Endothelial cell of umbilical vein (primary cell): Measurements from ENCODE around the gene SDR39U1. TPM values are rescaled to one million over a fixed set of nuclear protein-coding genes. Genes with fewer than 3 reads are reported as not detected.

ENCODE experiments used
- BruUV-seq: library from RNA; stranded (reverse); fragments of 400-500 nt; replicated peaks from 2 replicates; lab custom pipeline; 2021; lab: Mats Ljungman, UMichigan
- CTCF ChIA-PET: fragments of 300-600, 350-600 bp; sonication (Branson Sonifier 250); formaldehyde crosslinking; loops from one replicate; lab custom pipeline; 2021; ENCODE audit warnings: antibody characterized with exemption, inconsistent platforms; lab: Charles Lee
- POLR2A ChIA-PET: fragments of 300-600, 350-600 bp; sonication (Branson Sonifier 250); formaldehyde crosslinking; loops from one replicate; lab custom pipeline; 2021; ENCODE audit warnings: antibody characterized with exemption, inconsistent platforms; lab: Charles Lee
- DNase-seq: peaks from one replicate; pipeline ENCODE4 v3.0.0-alpha.2; 2011; ENCODE audit warnings: low read depth, low spot score
- FAIRE-seq: peaks from 2 replicates; lab custom pipeline; 2011; peaks lifted over from hg19 to GRCh38; lab: Jason Lieb, UNC
- H2AFZ ChIP-seq: 2 replicates; pipeline ENCODE4 v1.6.0; 2012; ENCODE audit warnings: low read depth, low read length, control low read depth, inconsistent platforms
- H3K27ac ChIP-seq: 2 replicates; pipeline ENCODE4 v1.5.1; 2011; ENCODE audit warnings: low read depth, mild to moderate bottlenecking, control low read depth, low read length, moderate library complexity; ENCODE audit not compliant: insufficient read depth
- H3K27me3 ChIP-seq, 2 experiments: 2 replicates each; pipeline versions ENCODE4 v1.6.0 to v1.6.1; 2011; ENCODE audit warnings: low read length in 2 of 2, mixed read lengths in 1 of 2; ENCODE audit not compliant: control insufficient read depth in 2 of 2, insufficient read depth in 2 of 2
- H3K36me3 ChIP-seq, 2 experiments: 2 replicates in 1 of 2; 3 replicates in 1 of 2; pipeline ENCODE4 v1.5.1; 2011; ENCODE audit warnings: low read length in 2 of 2, mild to moderate bottlenecking in 1 of 2, moderate library complexity in 1 of 2; ENCODE audit not compliant: control insufficient read depth in 2 of 2, insufficient read depth in 2 of 2; ENCODE audit errors: extremely low read depth in 1 of 2
- H3K4me1 ChIP-seq: 3 replicates; pipeline ENCODE4 v1.5.1; 2011; ENCODE audit warnings: mild to moderate bottlenecking, low read length; ENCODE audit not compliant: control insufficient read depth, insufficient read depth; ENCODE audit errors: extremely low read depth
- H3K4me2 ChIP-seq: 2 replicates; pipeline ENCODE4 v1.6.1; 2011; ENCODE audit warnings: low read length, control low read depth, mixed read lengths; ENCODE audit not compliant: insufficient read depth
- H3K4me3 ChIP-seq, 3 experiments: fragments of 200-600 bp in 1 of 3; sonication (generic), shearing (Covaris generic) in 1 of 3; replicated peaks in 1 of 3; 2 replicates each; pipeline ENCODE4 v1.5.1; 2011 to 2016; ENCODE audit warnings: control low read depth in 3 of 3, low read length in 3 of 3, mild to moderate bottlenecking in 2 of 3, inconsistent platforms in 1 of 3, low read depth in 1 of 3, moderate library complexity in 1 of 3; ENCODE audit not compliant: insufficient read depth in 1 of 3
- H3K79me2 ChIP-seq: 2 replicates; pipeline ENCODE4 v1.6.0; 2012; ENCODE audit warnings: low read length, inconsistent platforms; ENCODE audit not compliant: control insufficient read depth, insufficient read depth
- H3K9ac ChIP-seq: replicated peaks from 2 replicates; pipeline ENCODE3; 2011; ENCODE audit warnings: low read length, control low read depth; ENCODE audit not compliant: insufficient read depth; ENCODE audit errors: extremely low read depth
- H3K9me1 ChIP-seq: replicated peaks from 3 replicates; pipeline ENCODE4 v1.6.0; 2011; ENCODE audit warnings: mild to moderate bottlenecking, low read length; ENCODE audit not compliant: control insufficient read depth, insufficient read depth; ENCODE audit errors: extremely low read depth
- H3K9me3 ChIP-seq: replicated peaks from 2 replicates; pipeline ENCODE4 v1.5.1; 2012; ENCODE audit warnings: low read length, inconsistent platforms; ENCODE audit not compliant: control insufficient read depth, insufficient read depth
- H4K20me1 ChIP-seq: replicated peaks from 2 replicates; pipeline ENCODE3; 2011; ENCODE audit warnings: mild to moderate bottlenecking, low read length; ENCODE audit not compliant: control insufficient read depth, insufficient read depth; ENCODE audit errors: extremely low read depth
- CTCF ChIP-seq, 2 donors: IDR thresholded peaks; 1 replicate in 1 of 2; 2 replicates in 1 of 2; pipeline ENCODE4 v1.5.1; 2011; ENCODE audit warnings: low read length in 2 of 2, mild to moderate bottlenecking in 2 of 2, moderate library complexity in 2 of 2, control low read depth in 1 of 2, inconsistent platforms in 1 of 2, low read depth in 1 of 2; ENCODE audit not compliant: insufficient read depth in 1 of 2; ENCODE audit errors: extremely low read depth in 1 of 2
- EZH2 ChIP-seq: IDR thresholded peaks from 2 replicates; pipeline ENCODE4 v1.6.1; 2012; ENCODE audit warnings: borderline replicate concordance, low read depth, mild to moderate bottlenecking, moderate library complexity, low read length, inconsistent platforms; ENCODE audit not compliant: severe bottlenecking
- FOS ChIP-seq: IDR thresholded peaks from 2 replicates; pipeline ENCODE4 v1.6.1; 2011; ENCODE audit warnings: mild to moderate bottlenecking, low read length, moderate library complexity, borderline replicate concordance; ENCODE audit not compliant: insufficient read depth
- JUN ChIP-seq: IDR thresholded peaks from 2 replicates; pipeline ENCODE4 v1.6.1; 2011; ENCODE audit warnings: borderline replicate concordance, low read depth; ENCODE audit not compliant: insufficient read length, insufficient read depth
- MYC ChIP-seq: IDR thresholded peaks from one replicate; pipeline ENCODE4 v1.6.1; 2011; ENCODE audit warnings: mild to moderate bottlenecking, low read depth, low read length
- POLR2A ChIP-seq: IDR thresholded peaks from 2 replicates; pipeline ENCODE4 v1.6.1; 2012; ENCODE audit warnings: low read depth, mild to moderate bottlenecking, control low read depth, low read length
- POLR2AphosphoS5 ChIP-seq: IDR thresholded peaks from 2 replicates; pipeline ENCODE4 v1.6.1; 2012; ENCODE audit warnings: low read depth, mild to moderate bottlenecking, control low read depth, low read length, moderate library complexity; ENCODE audit not compliant: insufficient read depth
- dilution Hi-C: fragments of 300-500 bp; cut with MboI; formaldehyde crosslinking; loops from one replicate; pipeline ENCODE4 v1.15.0; 2019; ENCODE audit warnings: low sequenced_read_pairs; ENCODE audit not compliant: extremely low pct_ligation_motif_present
- intact Hi-C: fragments of 100-400 bp; cut with micrococcal nuclease; formaldehyde crosslinking; loops from one replicate; pipeline ENCODE4 v1.10.0; 2022
- polyA plus RNA-seq, 4 experiments: library from polyadenylated mRNA; depleted of rRNA in 3 of 4; stranded (reverse) in 3 of 4; unstranded in 1 of 4; fragments of >200 nt; gene quantifications; 2 replicates each; pipeline versions ENCODE4 v1.2.1 to v1.2.3, GENCODE V29; 2011 to 2012; ENCODE audit warnings: missing spikeins in 1 of 4
- total RNA-seq: library from RNA; stranded (reverse); gene quantifications from 2 replicates; pipeline ENCODE4 v1.2.3, GENCODE V29; 2021

The SDR39U1 gene
- total and polyA plus RNA-seq, 2 donors (not counting 3 experiments of a cell fraction or from before 2014, with no cell fraction given): 40.2 to 72.6 TPM

GRCh38 chr14:24390701-24391468 is 51.7 kb downstream of the SDR39U1 start:
- H4K20me1 ChIP-seq: no peaks in the 10 kb centered on the region
- POLR2A ChIA-PET: no interaction called here
- H3K27me3 ChIP-seq: peaks cover 0 to 6% of the 10 kb centered on the region in 2 experiments
- intact Hi-C loops (no loop called here), dilution Hi-C loops (no loop called here)
- H3K27ac ChIP-seq: no peak overlapping the region
- BruUV-seq: no TSS peak
- H3K36me3 ChIP-seq: no peaks in the 10 kb centered on the region
- no peaks in the 10 kb centered on the region for H3K79me2 ChIP-seq
- peaks cover 23% of the 10 kb centered on the region for H3K4me1 ChIP-seq
- no peaks in the 10 kb centered on the region for H3K9me1 ChIP-seq
- no peaks in the 10 kb centered on the region for H3K9me3 ChIP-seq
- H3K9ac ChIP-seq: no peak overlapping the region
- H3K4me3 ChIP-seq: no peak overlapping the region
- no peak overlapping the region for H2AFZ ChIP-seq
- CTCF ChIA-PET: interaction anchor here (1.3 to 3.0 kb wide), 2 partner anchors 41 to 57 kb away, joined by 5 to 17 read pairs; no protein-coding TSS in a partner anchor
- FAIRE-seq (no peak), DNase-seq (peak; percentile 10)
- TF ChIP-seq POLR2A (no peak), EZH2 (no peak), MYC (no peak), FOS (no peak), CTCF (IDR thresholded peaks at IDR 0.05; ENCODE audit: extremely low read depth in 1 of 2, insufficient read depth in 1 of 2, low read depth in 1 of 2, low read length in 2 of 2) (no peak), JUN (no peak), POLR2AphosphoS5 (no peak)
- no peak overlapping the region for H3K4me2 ChIP-seq

Other genes with a start within 250 kb of the SDR39U1 start
- gene TM9SF1, start 247.3 kb downstream of the SDR39U1 start, total RNA-seq: 58.5 and 60.7 TPM in 2 replicates
- gene TM9SF1, start 247.3 kb downstream of the SDR39U1 start, polyA plus RNA-seq: 64.4 and 71.5 TPM in 2 replicates
- gene TSSK4, start 237.1 kb downstream of the SDR39U1 start, total RNA-seq: 0.42 and 0.74 TPM in 2 replicates
- gene TSSK4, start 237.1 kb downstream of the SDR39U1 start, polyA plus RNA-seq: 0.10 TPM in 1 of 2 replicates, not detected in the other
- gene CHMP4A, start 229.3 kb downstream of the SDR39U1 start, total RNA-seq: 39.7 and 40.9 TPM in 2 replicates
- gene CHMP4A, start 229.3 kb downstream of the SDR39U1 start, polyA plus RNA-seq: 32.6 and 46.4 TPM in 2 replicates
- 8.1 and 9.9 TPM in 2 replicates for gene MDP1, start 226.7 kb downstream of the SDR39U1 start, total RNA-seq
- 21.4 and 22.7 TPM in 2 replicates for gene MDP1, start 226.7 kb downstream of the SDR39U1 start, polyA plus RNA-seq
- 243 and 261 TPM in 2 replicates for gene NEDD8, start 210.4 kb downstream of the SDR39U1 start, total RNA-seq
- gene NEDD8, start 210.4 kb downstream of the SDR39U1 start, polyA plus RNA-seq: 316 and 329 TPM in 2 replicates
- gene GMPR2, start 209.8 kb downstream of the SDR39U1 start, total RNA-seq: 58.1 and 62.4 TPM in 2 replicates
- gene GMPR2, start 209.8 kb downstream of the SDR39U1 start, polyA plus RNA-seq: 50.0 and 61.8 TPM in 2 replicates
- 53.7 and 58.5 TPM in 2 replicates for gene TINF2, start 200.2 kb downstream of the SDR39U1 start, total RNA-seq
- 34.4 and 44.2 TPM in 2 replicates for gene TINF2, start 200.2 kb downstream of the SDR39U1 start, polyA plus RNA-seq
- gene TGM1, start 179.6 kb downstream of the SDR39U1 start, total RNA-seq: 3.4 and 3.9 TPM in 2 replicates
- gene TGM1, start 179.6 kb downstream of the SDR39U1 start, polyA plus RNA-seq: 1.0 and 2.1 TPM in 2 replicates
- gene RABGGTA, start 171.2 kb downstream of the SDR39U1 start, total RNA-seq: 29.3 and 29.5 TPM in 2 replicates
- 80.1 and 102 TPM in 2 replicates for gene RABGGTA, start 171.2 kb downstream of the SDR39U1 start, polyA plus RNA-seq
- 18.0 and 20.0 TPM in 2 replicates for gene DHRS1, start 143.0 kb downstream of the SDR39U1 start, total RNA-seq
- gene DHRS1, start 143.0 kb downstream of the SDR39U1 start, polyA plus RNA-seq: 69.5 and 70.2 TPM in 2 replicates
- gene NOP9, start 142.9 kb downstream of the SDR39U1 start, total RNA-seq: 30.9 and 31.0 TPM in 2 replicates
- 16.2 and 16.3 TPM in 2 replicates for gene NOP9, start 142.9 kb downstream of the SDR39U1 start, polyA plus RNA-seq
- 4.6 and 5.2 TPM in 2 replicates for gene CIDEB, start 134.8 kb downstream of the SDR39U1 start, total RNA-seq
- gene CIDEB, start 134.8 kb downstream of the SDR39U1 start, polyA plus RNA-seq: 7.2 and 14.9 TPM in 2 replicates
- 9.1 and 13.1 TPM in 2 replicates for gene LTB4R2, start 132.6 kb downstream of the SDR39U1 start, total RNA-seq
- 5.5 and 7.6 TPM in 2 replicates for gene LTB4R2, start 132.6 kb downstream of the SDR39U1 start, polyA plus RNA-seq
- 6.2 and 10.5 TPM in 2 replicates for gene LTB4R, start 131.3 kb downstream of the SDR39U1 start, total RNA-seq
- 9.1 and 11.7 TPM in 2 replicates for gene LTB4R, start 131.3 kb downstream of the SDR39U1 start, polyA plus RNA-seq
- 84.0 and 87.0 TPM in 2 replicates for gene ADCY4, start 107.7 kb downstream of the SDR39U1 start, total RNA-seq
- 81.6 and 101 TPM in 2 replicates for gene ADCY4, start 107.7 kb downstream of the SDR39U1 start, polyA plus RNA-seq
- gene RIPK3, start 102.8 kb downstream of the SDR39U1 start, total RNA-seq: 5.1 and 9.0 TPM in 2 replicates
- gene RIPK3, start 102.8 kb downstream of the SDR39U1 start, polyA plus RNA-seq: 2.4 and 3.1 TPM in 2 replicates
- gene NFATC4, start 74.6 kb downstream of the SDR39U1 start, total RNA-seq: 88.1 and 88.5 TPM in 2 replicates
- 79.5 and 94.8 TPM in 2 replicates for gene NFATC4, start 74.6 kb downstream of the SDR39U1 start, polyA plus RNA-seq
- gene NYNRIN, start 43.8 kb downstream of the SDR39U1 start, total RNA-seq: 42.8 and 45.1 TPM in 2 replicates
- gene NYNRIN, start 43.8 kb downstream of the SDR39U1 start, polyA plus RNA-seq: 37.2 and 38.8 TPM in 2 replicates
- 5.0 and 8.6 TPM in 2 replicates for gene CBLN3, start 13.1 kb downstream of the SDR39U1 start, total RNA-seq
- 7.8 and 7.9 TPM in 2 replicates for gene CBLN3, start 13.1 kb downstream of the SDR39U1 start, polyA plus RNA-seq
- gene KHNYN, start 12.8 kb downstream of the SDR39U1 start, total RNA-seq: 63.3 and 66.7 TPM in 2 replicates
- gene KHNYN, start 12.8 kb downstream of the SDR39U1 start, polyA plus RNA-seq: 25.2 and 25.4 TPM in 2 replicates
- gene CMA1, start 65.5 kb upstream of the SDR39U1 start, total RNA-seq: not detected in 2 replicates
- not detected in 2 replicates for gene CMA1, start 65.5 kb upstream of the SDR39U1 start, polyA plus RNA-seq
- not detected in 2 replicates for gene CTSG, start 133.5 kb upstream of the SDR39U1 start, total RNA-seq
- not detected in 2 replicates for gene CTSG, start 133.5 kb upstream of the SDR39U1 start, polyA plus RNA-seq
- gene GZMH, start 166.9 kb upstream of the SDR39U1 start, total RNA-seq: not detected in 2 replicates
- not detected in 2 replicates for gene GZMH, start 166.9 kb upstream of the SDR39U1 start, polyA plus RNA-seq
- gene GZMB, start 191.4 kb upstream of the SDR39U1 start, total RNA-seq: not detected in 2 replicates
- gene GZMB, start 191.4 kb upstream of the SDR39U1 start, polyA plus RNA-seq: not detected in 2 replicates